Activated CD4-positive, alpha-beta T cell treated with anti-CD3 and anti-CD28 coated beads, Interleukin-2, Interleukin-4, amounts not matched to agents 100 ng/mL and 50 ng/mL, durations not matched to agents 16 hours and 8 hours (primary cell): ENCODE results near the gene PRDM10.

ENCODE experiments used
- DNase-seq: peaks from one replicate; pipeline ENCODE4 v3.0.0-alpha.2; 2020; ENCODE audit warnings: low spot score

PRDM10 gene

DNA sequence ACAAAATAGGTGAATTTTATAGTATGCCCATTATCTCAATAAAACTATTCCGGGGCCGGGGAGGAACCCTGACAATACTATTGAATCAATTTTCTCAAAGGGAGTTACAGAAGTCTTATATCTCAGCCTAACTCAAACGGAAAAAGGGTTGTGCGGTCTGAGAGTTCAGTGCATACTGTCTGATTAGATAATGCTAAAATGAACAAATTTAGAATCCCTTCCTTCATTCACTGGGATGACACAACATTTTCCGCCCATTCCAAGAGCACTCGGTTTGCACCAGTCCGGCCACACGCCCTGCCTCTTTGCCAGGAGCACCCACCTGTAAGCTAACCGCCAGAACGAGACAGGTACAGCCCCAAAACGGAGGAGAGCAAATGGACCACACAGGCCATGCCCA, 57.3 kb downstream of the PRDM10 start:
- no peak for DNase-seq

DNA sequence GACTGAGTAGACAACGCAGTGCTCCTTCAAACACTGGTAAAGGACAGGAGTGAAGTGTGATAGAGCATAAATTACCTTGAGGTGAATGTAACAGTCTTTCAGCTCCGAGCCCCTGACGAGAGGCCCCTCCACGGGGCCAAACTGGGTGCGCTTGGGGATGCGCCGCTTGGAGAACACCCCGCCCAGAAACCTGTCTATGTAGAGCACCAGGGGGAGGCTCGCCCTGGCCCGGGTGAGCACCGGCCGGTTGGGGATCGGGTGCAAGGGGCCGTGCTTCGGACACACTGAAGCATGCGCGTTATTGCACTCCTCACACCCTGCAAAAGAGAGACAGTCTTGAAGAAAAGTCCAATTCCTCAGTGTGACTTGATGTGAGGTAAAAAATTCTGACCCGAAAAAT, 57.9 kb downstream of the PRDM10 start:
- no peak for DNase-seq

DNA sequence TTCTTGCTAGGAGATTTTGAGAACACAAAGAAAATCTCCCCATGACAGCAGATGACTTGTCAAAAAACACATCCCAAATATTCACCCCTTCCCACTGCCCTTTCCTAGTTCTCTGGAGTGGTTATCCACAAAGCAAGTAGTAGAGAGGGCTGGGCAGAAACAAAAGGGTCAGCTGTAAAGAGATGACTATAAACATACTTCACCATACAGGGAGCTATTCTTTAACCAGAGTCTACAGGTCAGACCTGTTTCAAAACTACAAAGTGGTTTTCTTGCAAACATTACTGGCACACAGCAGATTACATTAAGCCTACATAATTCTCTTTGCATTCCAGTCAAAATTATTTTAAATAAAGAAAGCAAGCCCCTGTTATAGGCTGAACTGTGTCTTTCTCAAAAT, 59.6 kb downstream of the PRDM10 start:
- no peak for DNase-seq

DNA sequence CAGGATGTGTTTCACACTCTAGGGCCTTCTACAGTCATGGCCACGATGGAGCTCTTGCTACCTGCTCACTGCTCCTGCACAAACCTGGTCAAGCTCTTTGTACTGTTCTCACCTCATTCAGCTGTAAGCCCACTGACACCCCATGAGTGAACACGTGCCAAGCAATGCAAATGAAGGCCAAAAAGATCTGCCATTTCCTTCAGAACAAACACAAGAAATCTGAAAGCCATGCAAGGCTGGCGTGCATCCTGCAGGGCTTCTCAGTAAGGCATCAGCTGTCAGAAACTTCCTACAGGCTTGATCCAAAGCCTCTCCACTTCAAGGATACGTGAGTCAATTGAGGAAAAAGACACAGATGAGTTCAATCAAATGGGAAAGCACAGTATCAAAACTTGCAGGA, 63.1 kb downstream of the PRDM10 start:
- DNase-seq, result no peak

DNA sequence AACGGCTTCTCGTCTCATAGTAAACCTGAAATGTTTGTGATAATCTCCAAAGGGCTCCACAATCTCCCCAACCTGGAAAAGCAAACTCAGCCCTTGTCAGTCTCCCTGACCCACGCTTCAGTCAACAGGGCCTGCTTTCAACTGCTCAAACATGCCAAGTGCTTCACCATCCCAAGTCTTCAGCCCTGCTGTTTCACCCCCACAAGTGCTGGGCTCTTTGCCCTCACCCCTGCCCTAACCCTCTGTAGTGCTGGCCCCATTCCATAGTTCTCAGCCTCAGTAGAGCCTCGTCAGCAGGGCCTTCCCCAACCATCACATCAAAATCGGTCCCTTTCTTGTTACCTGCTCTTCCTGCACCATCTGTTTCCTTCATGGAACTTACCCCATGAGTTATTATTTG, 63.9 kb downstream of the PRDM10 start:
- DNase-seq, result no peak

DNA sequence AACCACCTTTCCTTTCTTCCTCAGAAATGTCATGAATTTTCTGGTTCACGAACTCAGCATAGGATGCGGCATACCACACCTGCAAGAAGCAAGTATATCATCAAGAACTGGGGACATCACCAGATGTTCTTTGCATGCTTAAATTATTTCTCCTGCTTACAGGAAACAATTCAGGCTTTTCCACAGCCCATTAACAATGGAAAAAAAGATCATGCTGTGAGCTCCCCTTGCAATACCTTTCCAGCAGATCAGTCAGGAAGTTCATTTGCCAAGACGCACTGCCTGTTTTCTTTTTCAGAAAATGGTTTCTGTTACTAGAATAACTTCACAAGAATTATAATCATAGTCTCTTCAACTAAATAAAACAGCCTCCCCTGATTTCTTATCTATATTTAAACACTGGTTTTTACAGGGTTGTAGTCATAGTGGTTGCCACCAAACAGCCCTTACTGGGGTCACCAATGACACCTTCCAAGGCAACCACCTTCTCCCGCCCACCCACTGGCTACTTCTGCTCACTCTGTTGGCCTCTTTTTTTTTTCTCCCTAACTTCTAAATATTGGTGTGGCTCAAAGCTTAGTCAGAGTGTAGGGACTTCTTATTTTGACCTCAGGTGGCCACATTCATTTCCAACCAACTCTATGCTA, 64.9 kb downstream of the PRDM10 start:
- no peak for DNase-seq

DNA sequence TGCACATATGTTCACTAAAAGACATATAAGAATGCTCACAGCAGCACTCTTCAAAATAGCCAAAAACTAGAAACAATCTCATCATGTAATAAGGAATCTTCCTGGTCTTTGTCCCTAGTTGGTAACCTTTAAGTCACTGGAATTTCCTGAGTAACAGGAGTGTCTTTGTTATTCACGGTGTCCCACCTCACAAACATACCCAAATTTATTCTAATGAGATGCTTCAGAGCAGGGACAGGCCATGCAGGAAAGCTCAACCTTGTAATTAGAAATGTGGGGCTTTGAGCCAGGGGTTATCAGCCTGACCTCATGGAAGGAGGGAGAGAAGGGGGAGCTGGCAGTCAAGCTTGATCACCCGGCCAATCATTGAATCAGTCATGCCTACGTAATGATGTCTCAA, 66.9 kb downstream of the PRDM10 start:
- no peak for DNase-seq

DNA sequence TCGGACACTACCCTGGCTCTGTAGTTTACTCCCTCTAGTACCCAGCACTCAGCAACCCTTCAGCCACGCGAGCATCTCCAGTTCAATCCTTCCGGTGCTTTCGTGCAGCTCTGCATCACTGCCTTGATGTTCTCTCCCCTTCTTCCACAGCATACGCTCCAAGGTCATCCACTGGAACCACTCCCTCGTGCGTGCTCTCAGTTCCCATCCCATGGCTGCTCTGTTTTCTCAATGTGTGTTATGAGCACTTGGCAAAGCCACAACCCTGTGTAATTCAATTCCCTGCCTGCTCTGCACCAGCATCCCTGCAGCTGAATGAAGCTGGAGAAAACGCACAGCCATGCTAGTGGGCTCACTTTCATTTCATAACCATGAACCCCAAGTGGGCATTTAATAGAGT, 68.7 kb downstream of the PRDM10 start:
- DNase-seq, result no peak

DNA sequence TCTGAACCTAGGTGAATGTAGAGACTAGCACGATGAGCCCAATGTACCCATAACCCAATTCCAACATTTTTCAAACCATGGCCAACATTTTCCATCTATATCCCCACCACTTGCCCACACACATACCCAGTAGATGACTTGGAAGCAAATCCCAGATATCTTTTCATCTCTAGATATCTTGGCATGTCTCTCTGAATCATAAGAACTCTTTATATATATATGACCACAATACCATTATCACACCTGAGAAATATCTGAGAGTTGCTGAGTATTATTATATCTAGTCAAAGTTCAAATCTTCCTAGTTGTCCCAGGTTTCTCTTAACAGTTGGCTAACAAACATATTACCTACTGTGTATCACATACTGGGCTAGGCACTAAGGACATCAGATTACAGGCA, 69.4 kb downstream of the PRDM10 start:
- DNase-seq, result no peak

DNA sequence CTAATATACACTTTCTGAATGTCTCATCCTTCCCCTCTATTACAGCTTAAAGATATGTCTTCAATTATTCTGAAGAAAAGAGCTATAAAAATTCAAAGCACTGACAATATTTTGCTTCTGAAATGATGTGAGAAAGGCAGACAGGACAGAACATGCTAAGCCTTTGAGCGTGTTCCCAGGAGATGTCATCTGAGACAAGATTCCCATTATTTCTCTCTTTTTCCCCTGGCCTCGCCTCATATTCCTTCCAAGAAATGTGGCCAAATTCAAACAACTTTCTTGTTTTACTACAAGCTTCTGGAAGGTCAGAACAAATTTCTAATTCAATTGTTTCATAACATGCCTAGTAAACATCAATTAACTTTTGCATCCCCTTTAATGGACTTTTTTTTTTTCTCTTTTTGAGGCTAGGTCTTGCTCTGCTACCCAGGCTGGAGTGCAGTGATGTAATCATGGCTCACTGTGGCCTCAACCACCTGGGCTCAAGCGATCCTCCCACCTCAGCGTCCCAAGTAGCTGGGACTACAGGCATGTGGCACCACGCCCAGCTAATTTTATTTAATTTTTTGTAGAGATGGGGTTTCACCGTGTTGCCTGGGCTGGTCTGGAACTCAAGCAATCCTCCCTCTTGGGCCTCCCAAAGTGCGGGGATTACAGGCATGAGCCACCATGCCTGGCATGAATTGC, 70.1 kb downstream of the PRDM10 start:
- no peak for DNase-seq

DNA sequence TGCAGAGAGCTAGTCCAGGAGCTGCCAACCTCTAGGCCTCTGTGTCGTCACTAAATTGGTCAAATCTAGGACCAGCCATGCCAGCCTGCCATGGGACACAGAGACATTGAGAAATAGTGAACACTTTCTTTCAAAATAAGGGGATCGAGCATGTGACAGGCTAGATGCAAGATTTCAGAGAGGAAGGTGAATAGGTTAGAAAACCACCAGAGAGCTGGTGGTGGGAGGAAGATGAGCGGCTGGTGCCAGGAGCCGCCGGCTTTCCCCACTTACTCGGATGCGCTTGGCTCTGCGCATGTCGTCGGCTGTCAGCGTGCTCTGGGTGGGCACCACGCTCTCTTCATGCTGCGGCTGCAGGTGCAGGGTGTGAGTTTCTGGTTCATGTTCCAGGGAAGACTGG, 71.9 kb downstream of the PRDM10 start:
- no peak for DNase-seq

DNA sequence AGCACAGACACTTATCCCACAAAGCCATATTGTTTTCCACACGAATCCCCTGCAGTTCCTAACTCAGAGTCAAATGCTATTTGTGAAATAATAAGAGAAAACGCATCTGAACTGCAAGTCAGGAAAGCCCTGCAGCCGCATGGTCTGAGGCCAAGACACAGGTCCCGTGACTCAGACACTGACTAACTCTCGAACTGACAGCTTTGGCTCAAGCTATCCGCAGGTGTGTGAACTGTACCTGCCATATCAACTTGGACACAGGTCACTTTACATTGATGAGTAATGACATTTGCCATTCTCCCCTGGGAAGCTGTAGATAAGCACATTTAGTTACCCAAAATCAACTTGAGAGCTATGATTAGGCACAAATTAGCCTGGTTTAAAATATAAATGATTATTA, 72.3 kb downstream of the PRDM10 start:
- no peak for DNase-seq

DNA sequence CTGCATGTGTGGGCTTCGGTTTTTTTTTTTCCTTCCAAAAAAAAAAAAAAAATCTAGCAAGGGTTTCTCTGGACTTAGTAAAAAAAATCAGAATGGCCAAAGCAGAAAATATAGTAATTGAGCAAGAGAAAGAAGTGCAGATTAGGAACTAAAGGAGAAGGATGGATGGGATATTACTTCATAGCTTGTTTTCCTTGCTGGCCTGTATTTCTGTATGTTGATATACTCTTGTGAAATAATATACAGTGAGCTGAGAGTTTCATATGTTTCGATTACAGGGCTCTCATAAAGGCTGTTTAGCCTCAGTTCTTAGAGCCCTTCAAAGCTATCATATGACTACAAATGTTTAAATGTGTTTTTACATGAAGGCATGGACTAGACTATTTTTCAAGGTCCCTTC, 72.9 kb downstream of the PRDM10 start:
- DNase-seq, result no peak

DNA sequence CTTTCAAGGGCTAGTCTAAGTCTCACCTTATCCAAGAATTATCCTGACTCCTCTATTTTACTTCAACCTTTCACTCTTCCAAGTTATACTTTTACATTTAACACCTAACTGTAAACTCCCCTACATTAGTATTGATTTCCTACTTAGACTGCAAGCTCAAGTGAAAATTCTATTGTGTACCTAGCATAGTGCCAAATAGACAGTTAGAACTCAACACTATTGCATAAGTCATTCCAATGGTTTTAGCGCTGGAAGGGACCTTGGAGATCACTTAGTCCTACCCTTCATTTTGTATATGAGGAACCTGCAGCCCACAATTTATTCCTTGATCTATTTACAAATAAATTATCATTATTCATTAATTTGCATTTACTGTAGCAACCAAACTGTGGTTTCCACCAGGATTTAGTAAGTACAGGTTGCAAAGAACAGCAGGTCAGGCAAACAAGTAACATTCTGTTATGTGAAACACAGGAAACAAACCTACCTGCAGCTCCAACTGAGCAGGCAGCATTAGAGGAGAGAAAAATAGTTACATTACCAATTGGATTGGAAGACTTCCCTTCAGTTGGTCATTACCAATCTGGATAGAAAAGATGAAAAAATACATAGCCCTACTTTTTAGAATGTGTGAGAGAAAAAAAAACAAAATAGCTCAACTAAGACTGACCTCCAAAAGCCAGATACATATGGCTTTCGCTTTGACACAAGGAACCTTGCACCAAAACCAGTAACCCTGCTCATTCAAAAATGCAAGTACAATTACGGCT, 73.5 kb downstream of the PRDM10 start:
- no peak for DNase-seq

DNA sequence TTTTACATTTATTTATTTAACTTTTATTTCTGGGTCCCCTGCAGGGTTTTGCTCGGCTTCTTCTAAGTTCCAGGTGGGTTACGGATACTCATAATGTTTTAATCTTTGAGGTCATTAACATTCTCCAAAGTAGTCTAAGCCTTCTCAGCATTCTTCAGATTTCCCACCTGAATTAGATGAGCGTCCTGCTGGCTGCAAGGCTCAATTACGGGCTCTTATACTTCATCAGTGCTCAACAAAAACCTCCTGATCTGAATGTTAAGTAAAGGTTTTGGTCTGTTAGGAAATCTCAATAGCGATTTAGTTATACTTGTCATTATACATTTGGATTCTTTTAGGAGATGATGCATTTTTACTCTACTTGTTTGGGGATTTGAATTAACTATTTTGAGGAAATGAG, 80.0 kb downstream of the PRDM10 start:
- DNase-seq, result no peak

DNA sequence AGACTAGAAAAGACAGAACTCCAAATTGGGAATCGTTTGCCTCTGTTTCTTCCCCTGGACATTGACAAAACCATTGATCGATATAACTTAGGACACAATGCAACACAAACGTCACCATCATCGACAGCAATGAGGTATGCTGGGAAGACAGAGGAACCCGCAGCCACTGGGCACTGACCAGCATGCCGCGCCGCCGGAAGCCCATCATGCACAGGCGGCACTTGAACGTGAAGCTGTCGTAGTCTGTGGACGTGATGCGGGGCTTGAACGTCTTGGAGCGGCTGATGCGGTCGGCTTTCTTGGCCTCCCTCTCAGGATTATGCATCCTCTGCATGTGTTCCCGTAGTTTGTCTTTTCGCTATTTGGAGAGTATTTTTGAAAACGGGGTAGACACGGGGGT, 84.3 kb downstream of the PRDM10 start:
- no peak for DNase-seq

DNA sequence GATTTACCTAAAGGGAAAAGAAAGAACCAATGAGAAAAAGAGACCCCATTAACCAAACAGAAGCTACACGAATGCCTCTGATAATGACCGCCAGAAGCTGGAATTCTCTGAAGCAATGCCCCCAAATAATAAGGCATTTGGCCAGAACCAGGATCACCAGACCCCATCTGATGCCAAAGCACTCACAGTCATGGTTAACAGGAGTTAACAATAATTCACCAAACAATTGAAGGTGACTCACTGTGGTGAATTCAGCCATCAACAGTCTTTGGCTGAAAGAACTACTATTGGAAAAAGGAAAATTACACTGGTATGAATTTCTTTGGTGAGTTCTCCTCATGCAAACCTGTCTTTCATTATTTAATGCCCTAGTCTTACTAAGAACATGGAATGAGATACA, 85.4 kb downstream of the PRDM10 start:
- DNase-seq, result no peak

DNA sequence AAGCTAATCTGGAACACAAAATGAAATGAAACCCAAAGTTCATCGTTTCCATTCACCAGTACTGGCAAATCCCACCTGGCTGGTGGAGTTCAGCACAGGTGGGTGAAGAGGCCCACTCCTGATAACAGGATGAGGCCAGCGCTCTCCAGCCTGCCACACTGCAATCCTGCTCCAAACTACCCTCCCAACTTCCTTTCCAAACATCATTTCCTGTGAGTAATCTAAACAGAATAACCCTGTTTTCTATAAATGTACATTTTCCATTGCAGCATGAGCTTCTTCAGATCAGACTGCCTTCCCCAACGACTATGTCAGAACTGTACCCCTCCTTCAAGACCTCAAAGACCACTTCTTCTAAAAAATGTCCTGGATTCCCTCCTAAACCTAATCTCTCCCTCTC, 91.3 kb downstream of the PRDM10 start:
- no peak for DNase-seq

DNA sequence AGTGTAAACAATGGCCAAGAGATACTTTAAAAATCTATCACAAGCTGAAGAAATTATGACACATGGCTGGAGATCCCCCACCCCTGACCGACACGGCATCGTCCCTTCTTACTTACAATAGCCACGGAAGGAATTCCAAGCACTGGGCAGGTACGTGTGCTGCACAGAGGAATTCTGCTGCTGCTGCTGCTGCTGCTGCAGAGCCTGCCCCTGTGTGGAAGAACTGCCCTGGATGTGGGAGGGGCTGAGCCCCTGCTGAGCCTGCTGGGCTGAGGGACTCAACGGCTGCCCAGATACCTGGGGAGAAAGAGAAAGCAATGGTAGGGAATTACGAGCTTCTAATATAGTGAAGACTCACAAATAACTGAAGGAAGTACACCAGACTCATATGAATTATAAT, 92.3 kb downstream of the PRDM10 start:
- DNase-seq, result no peak

DNA sequence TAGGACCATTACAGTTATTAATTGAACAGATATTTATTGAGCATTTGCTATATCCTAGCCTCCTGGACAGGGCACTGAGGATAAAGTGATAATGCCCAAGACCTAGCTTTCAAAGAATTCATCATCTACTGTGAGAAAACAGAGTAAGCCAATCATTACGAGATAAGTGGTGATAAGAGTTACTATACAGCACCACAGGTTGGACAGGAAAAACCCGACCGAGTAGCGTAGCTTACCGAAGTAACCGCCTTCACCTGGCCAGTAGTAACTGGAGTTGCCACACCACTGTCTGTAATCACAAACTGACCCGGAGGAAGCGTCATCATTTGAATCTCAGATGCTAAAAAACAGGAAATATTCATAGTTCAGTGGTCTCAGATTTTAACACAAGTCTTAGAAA, 97.2 kb downstream of the PRDM10 start:
- DNase-seq, result no peak

DNA sequence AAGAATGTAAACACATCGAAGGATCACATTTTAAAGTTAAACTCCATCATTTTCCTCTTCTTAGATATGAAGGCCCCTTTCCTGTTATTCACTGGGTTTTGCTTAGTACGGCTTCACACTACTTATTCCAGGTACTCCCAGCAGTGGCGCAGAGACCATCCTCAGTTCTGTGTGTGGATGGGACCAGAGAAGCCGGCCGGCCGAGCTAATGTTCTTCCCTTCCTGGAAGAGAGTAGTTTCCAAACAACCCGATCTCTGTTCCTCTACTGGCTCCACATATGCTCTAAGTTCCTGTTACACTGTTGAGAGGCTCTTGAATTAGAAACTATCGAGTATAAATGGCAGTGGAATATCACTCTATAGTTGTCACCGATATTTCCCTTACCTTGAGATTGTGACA, 106.6 kb downstream of the PRDM10 start:
- no peak for DNase-seq

DNA sequence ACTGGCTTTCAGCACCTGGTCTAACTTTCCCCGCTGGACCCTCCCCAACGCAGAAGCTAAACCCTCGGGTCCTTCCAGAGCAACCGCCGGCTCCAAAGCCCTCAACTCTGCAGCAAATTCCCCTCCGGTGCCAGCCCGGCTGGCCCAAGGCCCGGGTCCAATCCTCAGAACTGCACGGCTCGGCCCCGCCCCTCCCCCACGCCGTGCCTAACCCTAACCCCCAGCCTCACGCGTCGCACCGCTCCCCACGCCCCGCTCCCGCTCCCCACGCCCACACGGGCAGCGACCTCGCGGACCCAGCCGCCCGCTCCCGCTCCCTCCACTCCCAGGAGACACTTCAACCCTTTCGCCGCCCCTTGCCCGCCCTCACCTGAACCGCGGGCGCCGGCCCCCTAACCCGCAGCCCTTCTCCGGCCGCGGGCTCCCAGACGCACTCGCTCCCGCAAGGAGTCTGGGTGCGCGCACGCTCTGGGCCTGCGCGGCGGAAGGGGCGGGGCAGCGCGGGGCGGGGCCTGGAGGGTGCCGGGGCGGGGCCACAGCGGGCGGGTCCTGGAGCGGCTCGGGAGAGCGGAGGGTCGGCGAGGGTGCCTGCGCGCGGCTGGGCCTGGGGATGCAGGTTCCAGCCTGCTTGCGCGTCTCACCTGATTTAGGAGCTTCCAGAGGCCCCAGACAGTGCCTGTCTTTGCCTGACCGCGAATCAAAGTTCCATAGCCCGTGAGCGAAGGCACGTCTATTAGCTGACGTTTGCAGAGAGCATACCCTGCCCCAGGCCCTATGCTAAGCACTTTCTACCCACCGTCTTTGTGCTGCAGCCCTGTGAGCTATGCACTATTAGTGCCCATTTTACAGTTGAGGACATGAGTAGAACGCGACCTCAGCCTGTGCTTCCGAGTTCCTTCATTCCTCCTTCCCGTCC, 107.3 kb downstream of the PRDM10 start, which contains the start of gene NFRKB:
Gene NFRKB (minus strand): TSS at position 453 of the 916 bp plus-strand sequence. CDS start 2,729 bp downstream, outside the sequence.
- peak; percentile 89 for DNase-seq
